ENCODE measurements around the gene SRC.

DNA sequence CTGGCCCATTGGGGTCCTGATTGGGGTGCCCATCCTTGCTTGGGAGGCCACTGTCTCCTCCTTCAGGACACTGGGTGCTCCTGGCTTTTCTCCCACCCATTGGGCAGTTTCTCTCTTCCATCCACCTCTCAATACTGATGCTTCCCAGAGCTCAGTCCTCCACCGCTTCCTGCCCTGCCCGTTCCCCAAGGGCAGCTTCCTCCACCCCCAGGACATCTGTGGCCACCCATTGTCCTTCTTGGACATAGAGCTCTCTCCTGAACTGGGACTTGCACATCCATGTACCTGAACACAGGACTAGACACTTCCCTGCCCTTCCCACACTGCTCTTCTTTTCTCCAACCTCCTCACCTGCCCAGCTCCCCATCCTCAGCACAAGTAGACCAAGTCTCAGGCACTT, 105.7 kb downstream of the SRC start:
- no peak for TF ChIP-seq POLR2A (IDR thresholded peaks at IDR 0.05)
- TF ChIP-seq, protein P1, sequence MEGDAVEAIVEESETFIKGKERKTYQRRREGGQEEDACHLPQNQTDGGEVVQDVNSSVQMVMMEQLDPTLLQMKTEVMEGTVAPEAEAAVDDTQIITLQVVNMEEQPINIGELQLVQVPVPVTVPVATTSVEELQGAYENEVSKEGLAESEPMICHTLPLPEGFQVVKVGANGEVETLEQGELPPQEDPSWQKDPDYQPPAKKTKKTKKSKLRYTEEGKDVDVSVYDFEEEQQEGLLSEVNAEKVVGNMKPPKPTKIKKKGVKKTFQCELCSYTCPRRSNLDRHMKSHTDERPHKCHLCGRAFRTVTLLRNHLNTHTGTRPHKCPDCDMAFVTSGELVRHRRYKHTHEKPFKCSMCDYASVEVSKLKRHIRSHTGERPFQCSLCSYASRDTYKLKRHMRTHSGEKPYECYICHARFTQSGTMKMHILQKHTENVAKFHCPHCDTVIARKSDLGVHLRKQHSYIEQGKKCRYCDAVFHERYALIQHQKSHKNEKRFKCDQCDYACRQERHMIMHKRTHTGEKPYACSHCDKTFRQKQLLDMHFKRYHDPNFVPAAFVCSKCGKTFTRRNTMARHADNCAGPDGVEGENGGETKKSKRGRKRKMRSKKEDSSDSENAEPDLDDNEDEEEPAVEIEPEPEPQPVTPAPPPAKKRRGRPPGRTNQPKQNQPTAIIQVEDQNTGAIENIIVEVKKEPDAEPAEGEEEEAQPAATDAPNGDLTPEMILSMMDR (IDR thresholded peaks at IDR 0.05), result no peak

Measured in body of pancreas (tissue), 4 donors.